Panc1 (cell line): ENCODE measurements around the gene BIK.

Source experiments
- CTCF ChIP-seq: fragments of 450-650 bp; IDR thresholded peaks from 2 replicates; pipeline ENCODE4 v1.5.1; 2017; ENCODE audit warnings: mild to moderate bottlenecking
- POLR2AphosphoS5 ChIP-seq: IDR thresholded peaks from 2 replicates; pipeline ENCODE4 v1.6.1; 2012; ENCODE audit warnings: mild to moderate bottlenecking, low read depth, low read length, moderate library complexity
- REST ChIP-seq, 2 experiments: IDR thresholded peaks; 2 replicates each; pipeline ENCODE4 v1.6.1; 2011 to 2012; ENCODE audit warnings: low read depth in 2 of 2, control low read depth in 1 of 2, low read length in 1 of 2, mild to moderate bottlenecking in 1 of 2, moderate library complexity in 1 of 2; ENCODE audit not compliant: insufficient read depth in 1 of 2

GRCh38 chr22:43168471-43169309, 58.1 kb downstream of the BIK start:
- TF ChIP-seq POLR2AphosphoS5 (no peak), CTCF (no peak), REST (IDR thresholded peaks at IDR 0.05; ENCODE audit: insufficient read depth in 1 of 2, low read depth in 2 of 2, low read length in 1 of 2) (no peak)
